Kidney epithelial cell (primary cell): Measurements from ENCODE around the gene NT5C2. TPM values are rescaled to one million over a fixed set of nuclear protein-coding genes. Genes with fewer than 3 reads are reported as not detected.

ENCODE experiments used
- DNase-seq: peaks from one replicate; pipeline ENCODE4 v3.0.0-alpha.2; 2010; ENCODE audit warnings: low read depth
- H3K27me3 ChIP-seq: 2 replicates; pipeline ENCODE4 v1.6.0; 2011; ENCODE audit warnings: low read length; ENCODE audit not compliant: control insufficient read depth, insufficient read depth
- H3K36me3 ChIP-seq: 2 replicates; pipeline ENCODE4 v1.5.1; 2011; ENCODE audit warnings: low read length; ENCODE audit not compliant: control insufficient read depth, insufficient read depth
- H3K4me3 ChIP-seq: 2 replicates; pipeline ENCODE4 v1.5.1; 2011; ENCODE audit warnings: low read depth, mild to moderate bottlenecking, control low read depth, low read length
- CTCF ChIP-seq: IDR thresholded peaks from 2 replicates; pipeline ENCODE4 v1.5.1; 2011; ENCODE audit warnings: mild to moderate bottlenecking, moderate library complexity, low read length, control low read depth, inconsistent platforms; ENCODE audit not compliant: insufficient read depth, poor library complexity, severe bottlenecking
- total RNA-seq: library from RNA; depleted of rRNA; stranded (reverse); fragments of >200 nt; gene quantifications from 2 replicates; pipeline ENCODE4 v1.2.3, GENCODE V29; 2015

Gene NT5C2
- total RNA-seq, 1 donor from 2014 or later, result 90.7 TPM

- TF ChIP-seq CTCF, result no peak
- DNase-seq, result no peak
- no peak overlapping the region for H3K4me3 ChIP-seq
Observed at GRCh38 chr10:103040418-103040817, 152.7 kb downstream of the NT5C2 start.

DNA sequence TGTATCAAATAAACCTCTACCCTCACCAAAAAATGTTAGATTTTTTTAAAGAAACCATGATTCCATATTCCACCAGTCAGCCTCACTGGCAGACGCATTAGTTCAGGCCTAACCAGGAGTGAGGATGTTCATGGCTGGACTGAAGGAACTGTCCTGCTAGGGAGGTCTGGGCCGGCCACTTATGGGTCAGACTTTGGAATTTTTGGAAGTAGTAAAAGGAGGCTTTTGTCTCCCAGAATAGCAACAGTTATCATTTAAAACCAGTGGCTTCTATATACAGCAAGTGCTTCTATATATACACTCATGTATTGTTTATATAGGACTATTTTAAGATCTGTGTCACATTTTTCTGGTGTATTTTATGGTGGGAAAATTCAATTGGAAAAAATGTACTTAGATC lies 154.5 kb downstream of the NT5C2 start:
- Histone ChIP-seq H3K27me3 (no peaks in the 10 kb centered on the region), H3K4me3 (no peak overlapping the region), H3K36me3 (no peaks in the 10 kb centered on the region)
- TF ChIP-seq CTCF, result no peak
- DNase-seq, result no peak

More at GRCh38 chr10:103040418-103040817, 152.7 kb downstream of the NT5C2 start:
- no peaks in the 10 kb centered on the region for H3K36me3 ChIP-seq
- no peaks in the 10 kb centered on the region for H3K27me3 ChIP-seq

Other genes starting within 250 kb of the NT5C2 start
- 0.04 TPM in 1 of 2 replicates, not detected in the other for gene RPEL1, start 52.6 kb upstream of the NT5C2 start, total RNA-seq
- gene INA, start 83.9 kb upstream of the NT5C2 start, total RNA-seq, result 8.1 and 9.2 TPM in 2 replicates
- gene PCGF6, start 157.9 kb upstream of the NT5C2 start, total RNA-seq, result 9.2 and 13.3 TPM in 2 replicates
- gene TAF5, start 174.7 kb upstream of the NT5C2 start, total RNA-seq, result 2.6 and 3.8 TPM in 2 replicates
- gene ATP5MK, start 203.2 kb upstream of the NT5C2 start, total RNA-seq, result 384 and 433 TPM in 2 replicates
- 49.2 and 53.0 TPM in 2 replicates for gene PDCD11, start 203.4 kb upstream of the NT5C2 start, total RNA-seq